HG03196 (cell line): ENCODE results near the gene ADGRB3.
"Not testable (repeated sequence)": the region's sequence is repeated elsewhere in the genome, so short reads cannot be mapped to it uniquely, and the experiment has no call there.

ENCODE experiments used
- ATAC-seq: cut with Tn5 transposase; IDR thresholded peaks from one replicate; pipeline ENCODE4 v1.9.1; 2021; ENCODE audit not compliant: unreplicated experiment

The ADGRB3 gene

GRCh38 chr6:68912805-68913204 lies 277.7 kb downstream of the ADGRB3 start:
- ATAC-seq = not testable (repeated sequence)

DNA sequence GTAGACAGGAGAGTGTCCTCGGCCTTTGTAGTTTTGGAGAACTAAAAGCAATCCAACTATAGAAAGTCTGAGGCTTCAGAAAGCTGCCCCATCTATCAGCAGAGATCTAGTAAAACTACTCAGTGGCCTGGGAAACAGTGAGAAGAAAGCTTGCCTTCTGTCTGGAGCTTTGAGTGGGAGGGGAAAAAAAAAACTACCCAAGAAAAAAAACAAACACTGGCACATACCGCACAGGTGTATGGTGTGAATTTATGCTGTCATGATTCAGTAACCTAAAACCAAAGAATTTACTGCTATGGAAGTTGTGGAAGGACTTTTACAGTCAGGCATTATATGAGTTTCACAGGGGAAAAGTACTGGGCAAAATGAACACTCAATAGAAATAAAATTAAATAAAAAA lies 280.5 kb downstream of the ADGRB3 start:
- no peak for ATAC-seq

GRCh38 chr6:68919537-68919936 lies 284.5 kb downstream of the ADGRB3 start:
- no peak for ATAC-seq

DNA sequence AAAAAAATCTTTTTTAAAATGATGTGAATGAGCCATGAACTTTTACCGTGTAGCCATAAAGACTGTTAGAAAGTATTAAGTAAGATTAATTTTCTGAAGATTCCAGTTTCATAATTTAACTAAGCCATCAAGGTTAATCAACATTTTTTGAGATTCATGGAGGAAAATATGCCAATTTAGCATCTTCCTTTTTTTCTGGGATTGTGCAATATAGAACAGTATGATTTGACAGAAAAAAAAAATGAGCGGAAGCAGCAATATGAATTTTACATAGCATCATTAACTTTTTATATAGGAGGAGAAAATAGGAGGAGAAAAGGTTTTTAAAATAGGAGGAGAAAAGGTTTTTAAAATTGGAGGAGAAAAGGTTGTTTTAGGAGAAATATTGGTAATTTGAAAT lies 306.3 kb downstream of the ADGRB3 start:
- no peak for ATAC-seq

DNA sequence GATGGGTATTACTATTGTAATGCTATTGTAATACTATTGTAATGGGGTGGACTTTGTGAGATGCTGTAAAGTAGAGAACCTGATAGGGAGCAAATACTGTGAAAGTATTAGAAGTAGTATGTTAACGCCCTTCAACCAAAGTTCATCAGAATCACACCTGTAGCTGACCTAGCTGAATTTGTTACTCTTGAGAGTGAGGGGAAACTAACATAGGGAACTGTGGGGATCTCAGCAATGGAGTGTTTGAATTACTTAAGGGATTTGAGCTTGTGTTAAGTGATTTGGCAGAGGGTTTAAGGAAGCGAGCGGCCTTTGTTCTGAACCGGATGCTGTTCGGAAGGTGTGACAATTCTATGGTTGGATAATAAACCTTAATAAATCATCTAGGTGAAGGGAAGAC lies 312.6 kb downstream of the ADGRB3 start:
- no peak for ATAC-seq

DNA sequence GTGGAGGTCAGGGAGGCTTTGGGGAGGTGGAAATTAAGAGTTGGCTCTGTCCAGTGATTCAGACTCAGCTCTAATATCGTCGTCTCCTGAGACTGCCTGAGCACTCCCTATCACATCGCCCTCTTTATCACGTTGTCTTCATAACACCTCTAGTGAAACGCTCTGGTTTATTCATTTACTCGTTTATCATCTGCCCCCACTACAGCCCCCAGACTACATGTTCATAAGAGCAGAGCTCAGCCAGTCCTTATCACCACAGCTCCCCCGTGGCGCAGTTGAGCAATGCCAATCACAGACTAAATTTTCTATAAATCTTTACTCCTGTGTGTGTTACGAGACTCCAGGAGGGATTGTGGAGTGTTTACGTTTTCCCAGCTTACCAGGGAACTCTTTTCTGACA lies 316.2 kb downstream of the ADGRB3 start:
- ATAC-seq = no peak

DNA sequence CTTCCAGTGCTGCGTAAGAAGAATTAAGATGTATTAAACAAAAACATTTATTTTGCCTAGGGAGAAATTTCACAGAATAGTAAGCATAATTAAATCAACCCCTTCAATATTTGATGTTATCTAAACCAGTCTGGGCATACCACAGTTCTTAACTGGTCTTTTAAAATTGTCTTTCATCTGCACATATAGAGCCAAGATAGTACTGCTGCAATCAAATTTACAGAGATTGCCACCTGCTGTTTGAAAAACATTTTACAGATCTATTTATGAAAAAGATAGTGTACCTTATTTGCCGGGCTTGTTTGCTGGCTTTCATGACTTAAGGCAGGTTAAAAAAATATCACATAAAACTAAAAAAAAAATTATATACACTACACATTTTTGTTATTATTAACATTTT lies 323.2 kb downstream of the ADGRB3 start:
- ATAC-seq = no peak

- ATAC-seq = no peak
Observed at GRCh38 chr6:68967549-68968300, 332.6 kb downstream of the ADGRB3 start.

- ATAC-seq = no peak
Observed at GRCh38 chr6:68968301-68968649, 333.2 kb downstream of the ADGRB3 start.

- ATAC-seq = no peak
Observed at GRCh38 chr6:68973066-68973465, 338.0 kb downstream of the ADGRB3 start.

DNA sequence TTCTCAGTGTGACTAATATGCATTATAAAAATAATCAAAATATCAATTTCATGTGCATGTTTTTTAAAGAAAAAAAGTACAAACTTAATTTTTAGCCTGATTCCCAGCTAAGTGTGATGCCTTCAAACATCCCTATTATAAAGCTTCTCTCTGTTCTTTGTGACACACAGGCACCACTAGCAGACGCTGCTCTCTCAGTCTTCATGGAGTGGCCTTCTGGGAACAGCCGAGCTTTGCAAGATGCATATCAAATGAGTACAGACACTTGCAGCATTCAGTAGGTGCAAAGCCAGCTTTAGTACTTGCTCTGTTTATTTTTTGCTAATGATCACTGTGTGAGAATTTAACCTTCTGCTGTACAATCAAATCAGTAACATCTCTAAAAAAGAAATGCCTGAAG lies 340.0 kb downstream of the ADGRB3 start:
- no peak for ATAC-seq

GRCh38 chr6:68975816-68976215 lies 340.7 kb downstream of the ADGRB3 start:
- no peak for ATAC-seq

DNA sequence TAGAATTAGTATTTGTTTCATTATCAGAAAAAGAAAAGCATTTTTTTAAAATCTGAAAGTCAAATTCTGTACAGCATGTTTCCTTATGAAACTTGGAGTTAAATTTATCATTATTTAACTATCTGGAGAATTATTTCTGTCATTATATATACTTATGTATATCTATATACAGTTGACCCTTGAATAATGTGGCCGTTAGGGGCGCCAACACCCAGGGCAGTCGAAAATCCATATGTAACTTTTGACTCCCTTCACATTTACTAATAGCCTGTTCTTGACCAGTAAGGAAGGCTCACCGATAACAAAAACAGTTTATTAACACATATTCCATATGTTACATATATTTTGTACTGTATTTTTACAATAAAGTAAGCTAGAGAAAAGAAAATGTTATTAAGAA lies 341.2 kb downstream of the ADGRB3 start:
- ATAC-seq = no peak

GRCh38 chr6:68978411-68978810 lies 343.3 kb downstream of the ADGRB3 start:
- no peak for ATAC-seq

DNA sequence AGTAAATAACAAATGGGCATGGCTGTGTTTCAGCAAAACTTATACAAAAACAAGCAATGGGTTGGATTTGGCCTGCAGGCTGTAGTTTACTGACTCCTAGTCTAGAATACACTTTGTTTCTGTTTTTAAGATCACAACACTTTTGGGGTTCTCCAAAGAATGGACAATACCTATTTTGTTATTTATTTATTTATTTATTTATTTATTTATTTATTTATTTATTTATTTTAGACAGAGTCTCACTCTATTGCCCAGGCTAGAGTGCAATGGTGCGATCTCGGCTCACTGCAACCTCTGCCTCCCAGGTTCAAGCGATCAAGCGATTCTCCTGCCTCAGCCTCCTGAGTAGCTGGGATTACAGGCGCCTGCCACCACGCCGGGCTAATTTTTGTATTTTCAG lies 346.6 kb downstream of the ADGRB3 start:
- not testable (repeated sequence) for ATAC-seq

GRCh38 chr6:68988698-68989097 lies 353.6 kb downstream of the ADGRB3 start:
- no peak for ATAC-seq

DNA sequence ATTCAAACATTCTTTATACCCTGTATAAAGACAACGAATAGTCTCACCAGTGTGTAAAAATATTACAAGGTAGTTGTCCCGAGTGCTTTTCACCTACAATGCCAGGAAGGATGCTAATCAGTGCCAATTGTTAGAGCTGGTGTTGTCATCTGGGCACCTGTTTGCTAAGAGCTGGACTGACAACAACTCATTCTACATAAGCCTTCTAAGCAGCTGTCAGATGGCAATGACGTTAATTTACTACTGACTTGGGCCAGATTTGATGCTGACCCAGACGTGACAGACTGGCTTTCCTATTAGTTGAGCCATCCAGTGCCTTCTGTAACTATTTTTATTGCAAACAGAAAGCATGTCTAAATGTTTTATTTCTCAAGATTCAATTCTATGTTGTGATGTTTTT lies 355.2 kb downstream of the ADGRB3 start:
- ATAC-seq = no peak

DNA sequence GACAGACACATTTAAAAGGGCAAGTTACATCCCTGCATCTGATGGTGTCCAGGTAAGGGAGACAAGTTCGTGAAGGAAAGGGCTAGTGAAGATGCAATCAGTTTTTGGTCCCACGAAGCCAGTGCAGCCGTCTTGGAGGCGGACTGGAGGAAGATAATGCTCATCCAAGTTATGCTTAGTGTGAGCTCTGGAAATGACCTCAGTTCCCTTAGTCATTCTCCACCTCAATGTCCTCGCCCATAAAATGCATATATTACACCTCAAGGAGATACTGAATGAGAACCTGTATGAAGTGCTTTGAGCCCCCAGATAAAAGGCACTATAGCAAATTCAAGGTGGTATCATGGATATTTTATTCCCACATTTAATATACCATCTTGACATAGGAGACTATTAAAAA lies 358.8 kb downstream of the ADGRB3 start:
- ATAC-seq = no peak

- ATAC-seq = no peak
Observed at GRCh38 chr6:68994521-68994920, 359.4 kb downstream of the ADGRB3 start.

DNA sequence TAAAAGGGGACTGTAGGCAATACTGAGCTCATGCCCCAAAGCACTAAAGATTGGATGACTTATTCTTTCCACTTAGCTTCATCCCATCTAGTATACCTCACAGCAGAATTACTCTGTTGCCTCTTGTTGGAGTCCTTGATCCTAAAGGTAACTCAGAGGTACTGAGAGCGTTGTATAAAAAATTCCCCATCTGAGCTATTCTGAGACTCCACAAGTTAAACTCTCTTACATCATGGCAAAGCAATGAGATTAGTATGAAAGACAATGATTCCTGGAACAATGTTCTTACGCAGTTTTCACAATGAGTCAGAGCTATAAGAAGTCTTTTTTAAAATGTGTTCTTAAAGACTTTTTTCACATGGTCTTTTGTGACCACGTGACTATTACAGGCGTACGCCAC lies 370.1 kb downstream of the ADGRB3 start:
- ATAC-seq = no peak

GRCh38 chr6:69007781-69008180 lies 372.7 kb downstream of the ADGRB3 start:
- no peak for ATAC-seq

GRCh38 chr6:69012211-69012610 lies 377.1 kb downstream of the ADGRB3 start:
- ATAC-seq = no peak

GRCh38 chr6:69012876-69013275 lies 377.8 kb downstream of the ADGRB3 start:
- ATAC-seq = no peak
